Keratinocyte (primary cell): ENCODE measurements around the gene MICAL3.

Experiments
- CTCF ChIP-seq, 3 experiments: IDR thresholded peaks in 1 of 3; conservative IDR thresholded peaks in 1 of 3; optimal IDR thresholded peaks in 1 of 3; 2 replicates in 2 of 3; 3 replicates in 1 of 3; pipeline versions ENCODE3 to v1.5.1; 2011; ENCODE audit warnings: low read length in 3 of 3, mild to moderate bottlenecking in 3 of 3, moderate library complexity in 2 of 3, control low read depth in 1 of 3, inconsistent platforms in 1 of 3; ENCODE audit not compliant: insufficient read depth in 2 of 3; ENCODE audit errors: extremely low read depth in 1 of 3
- EZH2 ChIP-seq: IDR thresholded peaks from one replicate; pipeline ENCODE4 v1.6.1; 2012; ENCODE audit warnings: inconsistent platforms, mild to moderate bottlenecking, low read length, moderate library complexity

GRCh38 chr22:17942721-17943120, 81.6 kb downstream of the MICAL3 start:
- no peak for TF ChIP-seq CTCF (optimal IDR thresholded peaks at IDR 0.05 in 1 of 3, IDR thresholded peaks at IDR 0.05 in 1 of 3, conservative IDR thresholded peaks at IDR 0.05 in 1 of 3; ENCODE audit: extremely low read depth in 1 of 3, insufficient read depth in 2 of 3, low read length in 3 of 3)
- TF ChIP-seq EZH2 = no peak
